GM19467 (cell line): ENCODE measurements around the gene GPAT2.
"Not testable (repeated sequence)": the region's sequence is repeated elsewhere in the genome, so short reads cannot be mapped to it uniquely, and the experiment has no call there.

Experiments used
- ATAC-seq: cut with Tn5 transposase; IDR thresholded peaks from one replicate; pipeline ENCODE4 v1.9.1; 2021; ENCODE audit warnings: mild to moderate bottlenecking, moderate library complexity; ENCODE audit not compliant: unreplicated experiment

Gene GPAT2, protein sequence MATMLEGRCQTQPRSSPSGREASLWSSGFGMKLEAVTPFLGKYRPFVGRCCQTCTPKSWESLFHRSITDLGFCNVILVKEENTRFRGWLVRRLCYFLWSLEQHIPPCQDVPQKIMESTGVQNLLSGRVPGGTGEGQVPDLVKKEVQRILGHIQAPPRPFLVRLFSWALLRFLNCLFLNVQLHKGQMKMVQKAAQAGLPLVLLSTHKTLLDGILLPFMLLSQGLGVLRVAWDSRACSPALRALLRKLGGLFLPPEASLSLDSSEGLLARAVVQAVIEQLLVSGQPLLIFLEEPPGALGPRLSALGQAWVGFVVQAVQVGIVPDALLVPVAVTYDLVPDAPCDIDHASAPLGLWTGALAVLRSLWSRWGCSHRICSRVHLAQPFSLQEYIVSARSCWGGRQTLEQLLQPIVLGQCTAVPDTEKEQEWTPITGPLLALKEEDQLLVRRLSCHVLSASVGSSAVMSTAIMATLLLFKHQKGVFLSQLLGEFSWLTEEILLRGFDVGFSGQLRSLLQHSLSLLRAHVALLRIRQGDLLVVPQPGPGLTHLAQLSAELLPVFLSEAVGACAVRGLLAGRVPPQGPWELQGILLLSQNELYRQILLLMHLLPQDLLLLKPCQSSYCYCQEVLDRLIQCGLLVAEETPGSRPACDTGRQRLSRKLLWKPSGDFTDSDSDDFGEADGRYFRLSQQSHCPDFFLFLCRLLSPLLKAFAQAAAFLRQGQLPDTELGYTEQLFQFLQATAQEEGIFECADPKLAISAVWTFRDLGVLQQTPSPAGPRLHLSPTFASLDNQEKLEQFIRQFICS

DNA sequence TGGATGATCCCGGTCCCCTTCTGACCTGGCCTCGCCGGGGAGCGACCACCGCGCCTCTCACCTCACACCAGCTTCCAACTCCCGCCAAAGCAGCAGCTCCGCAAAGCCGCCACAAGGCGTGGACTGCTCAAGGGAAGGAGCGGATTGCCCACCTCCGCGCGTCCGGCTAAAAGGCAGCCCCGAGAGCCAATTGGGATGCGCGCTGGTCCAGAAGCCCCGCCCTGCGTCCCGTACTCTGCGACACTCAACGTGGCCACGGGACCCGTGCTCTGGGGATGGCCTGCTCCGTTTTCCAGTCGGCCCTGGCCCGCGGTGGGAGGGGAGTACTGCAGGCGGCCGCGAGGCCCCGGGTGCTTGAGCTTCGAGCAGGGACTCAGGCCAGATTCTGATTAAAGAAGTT, at the start of gene GPAT2:
Gene GPAT2 (minus strand): TSS at position 125 of the 400 bp plus-strand sequence. CDS start 2,557 bp downstream, outside the sequence.
- ATAC-seq: not testable (repeated sequence)

DNA sequence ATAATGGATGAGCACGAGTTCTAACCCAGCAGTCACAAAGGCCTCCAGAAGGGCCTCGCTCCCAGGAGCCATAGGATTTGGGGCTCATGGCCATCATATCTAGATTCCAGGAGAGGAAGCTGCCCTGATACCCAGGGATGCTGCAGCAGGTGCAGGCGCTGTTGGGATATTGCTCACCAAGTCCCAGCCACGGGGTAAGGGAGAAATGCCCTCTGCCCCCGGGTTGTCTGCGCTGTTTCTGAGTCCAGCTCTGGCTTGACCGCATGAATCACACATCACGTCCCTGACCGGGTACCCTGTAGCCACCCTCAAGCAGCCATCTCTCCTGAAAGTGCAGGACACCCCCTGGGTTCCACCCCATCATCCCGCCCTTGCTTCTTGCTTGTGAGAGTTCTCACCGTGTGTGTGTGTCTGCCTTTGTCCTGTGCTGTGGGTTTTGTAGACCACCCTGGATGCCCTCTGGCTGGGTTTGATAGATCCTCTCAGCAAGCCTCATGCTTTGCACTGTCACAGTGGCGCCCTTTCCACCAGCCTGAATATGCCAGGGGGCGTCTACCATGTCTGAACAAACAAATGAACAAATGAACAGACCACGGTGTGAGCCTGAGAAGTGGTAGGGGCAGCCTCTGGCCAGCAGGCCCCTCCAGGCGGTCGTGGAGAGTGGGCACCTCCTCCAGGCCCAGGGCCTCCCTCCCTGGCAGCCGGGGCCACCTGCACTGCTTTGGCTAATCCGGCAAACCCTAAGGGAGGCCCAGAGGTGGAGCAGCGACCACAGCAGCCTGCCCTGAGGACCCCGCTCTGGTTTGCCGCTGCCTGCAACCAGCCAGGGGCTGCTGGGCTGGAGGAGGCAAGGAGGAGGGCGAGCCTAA, 49.5 kb upstream of the GPAT2 start:
- ATAC-seq: no peak

DNA sequence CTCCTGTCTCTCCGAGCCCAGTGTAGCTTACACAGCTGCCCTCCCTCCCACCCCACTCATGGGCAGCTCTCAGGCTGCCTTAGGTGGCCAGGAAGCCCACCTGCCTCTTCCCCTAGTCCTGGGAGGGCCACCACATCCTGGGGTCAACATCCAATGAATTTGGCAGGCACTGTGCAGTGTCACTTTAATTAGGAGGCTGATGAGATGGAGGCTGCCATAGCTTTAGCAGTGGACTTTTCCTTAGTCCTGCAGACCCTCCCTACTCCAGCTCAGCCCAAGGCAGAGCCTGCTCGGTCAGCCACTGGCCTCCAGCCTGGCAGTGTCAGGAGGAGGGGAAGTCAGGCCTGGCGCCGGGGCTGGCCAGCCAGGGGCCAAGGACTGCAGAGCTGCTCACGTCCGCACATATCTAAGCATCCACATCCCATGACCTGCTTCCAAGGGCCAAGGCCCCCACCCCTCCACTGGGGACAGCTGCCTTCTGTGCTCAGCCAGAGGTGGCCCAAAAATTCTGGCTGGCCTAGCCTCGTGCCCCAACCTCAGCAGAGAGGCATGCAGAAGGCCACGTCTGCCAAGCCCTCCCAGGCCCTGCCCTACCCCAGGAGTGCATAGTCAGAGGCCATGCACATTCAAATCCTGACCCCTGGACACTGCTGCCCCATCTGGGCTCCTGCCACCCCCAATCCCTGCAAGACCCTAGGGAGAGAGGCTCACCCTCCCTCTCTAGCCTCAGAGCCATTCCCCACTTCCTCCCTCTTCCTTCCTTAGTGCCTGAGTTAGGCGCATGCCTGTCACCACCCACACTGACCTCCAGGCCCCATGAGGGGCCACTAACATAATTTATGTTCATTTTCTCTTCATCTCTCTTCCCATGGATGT, 48.6 kb upstream of the GPAT2 start:
- ATAC-seq: no peak

DNA sequence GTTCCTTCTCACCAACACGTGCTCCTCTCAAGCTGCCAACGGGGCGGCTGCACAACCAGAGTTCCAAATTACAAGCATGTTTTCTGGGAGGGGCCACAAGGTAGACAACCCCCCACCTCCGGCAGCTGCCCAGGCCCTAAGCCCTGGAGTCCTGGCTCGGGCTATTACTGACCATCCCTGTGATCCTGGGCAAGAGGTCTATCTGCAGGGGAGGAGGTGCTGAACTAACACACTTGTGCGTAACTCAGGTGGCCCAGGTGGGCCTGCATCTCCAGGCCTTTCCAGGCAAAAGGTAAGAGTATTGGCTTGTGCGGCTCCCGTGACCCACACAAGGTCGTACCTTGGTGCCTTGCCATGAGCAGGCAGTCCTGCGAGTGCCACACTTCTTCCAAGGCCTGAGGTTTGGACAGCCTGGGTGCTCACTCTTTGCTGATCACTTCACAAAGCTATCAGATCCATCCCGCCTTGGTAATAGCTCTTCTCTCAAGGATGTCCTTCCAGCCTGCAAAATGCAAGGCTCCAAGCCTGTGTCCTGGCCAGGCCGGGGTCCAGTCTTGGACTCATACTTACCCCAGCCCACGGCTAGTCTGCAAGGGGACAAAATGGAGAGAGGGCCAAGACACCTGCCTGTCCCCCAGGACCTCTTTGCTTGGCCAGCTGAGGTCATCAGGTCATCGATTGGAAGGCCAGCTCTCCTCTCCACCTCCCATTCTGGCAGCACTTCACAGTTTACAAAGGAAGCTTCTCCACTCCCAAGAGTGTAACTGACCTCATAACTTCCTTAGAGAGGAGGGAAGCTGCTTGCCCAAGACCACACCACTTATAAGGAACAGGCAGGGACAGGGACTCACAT, 47.7 kb upstream of the GPAT2 start:
- ATAC-seq: no peak

DNA sequence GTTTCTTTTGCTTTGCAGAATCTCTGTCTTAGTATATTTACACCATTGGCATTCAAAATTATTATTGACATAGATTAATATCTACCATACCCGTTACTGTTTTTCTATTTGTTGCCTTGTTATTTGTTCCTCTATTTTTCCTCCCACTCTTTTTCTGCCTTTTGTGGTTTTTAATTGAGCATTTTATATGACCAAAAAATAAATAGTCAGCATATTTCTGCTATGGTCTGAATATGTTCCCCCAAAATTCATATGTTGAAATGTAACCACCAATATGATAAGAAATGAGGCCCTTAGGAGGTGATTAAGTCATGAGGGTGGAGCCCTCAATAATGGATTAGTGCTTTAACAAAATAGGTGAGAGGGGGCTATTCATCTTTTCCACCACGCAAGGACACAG, 46.3 kb upstream of the GPAT2 start:
- no peak for ATAC-seq

DNA sequence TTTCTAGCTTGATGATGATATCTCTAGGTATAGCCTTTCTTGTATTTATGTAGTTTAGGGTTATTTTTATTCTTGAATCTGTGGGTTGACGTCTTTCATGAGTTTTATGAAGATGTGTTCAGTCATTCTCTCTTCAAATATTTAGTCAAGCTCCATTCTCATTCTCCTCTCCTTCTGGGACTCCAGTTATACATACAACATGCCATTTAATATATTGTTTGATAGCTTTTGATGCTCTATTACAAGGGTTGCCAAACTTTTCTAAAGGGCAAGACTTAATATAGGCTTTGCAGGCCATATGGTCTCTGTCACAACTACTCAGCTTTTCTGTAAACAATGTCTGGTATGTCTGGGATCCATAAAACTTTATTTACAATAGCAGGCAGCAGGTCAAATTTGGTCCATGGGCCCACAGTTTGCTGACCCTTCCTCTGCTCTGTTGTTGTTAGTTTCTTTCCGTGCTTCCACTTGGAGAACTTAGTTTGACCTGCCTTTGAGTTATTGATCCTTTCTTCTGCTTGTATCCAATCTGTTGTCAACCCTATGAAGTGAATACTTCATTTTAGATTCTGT, 40.6 kb upstream of the GPAT2 start:
- no peak for ATAC-seq

DNA sequence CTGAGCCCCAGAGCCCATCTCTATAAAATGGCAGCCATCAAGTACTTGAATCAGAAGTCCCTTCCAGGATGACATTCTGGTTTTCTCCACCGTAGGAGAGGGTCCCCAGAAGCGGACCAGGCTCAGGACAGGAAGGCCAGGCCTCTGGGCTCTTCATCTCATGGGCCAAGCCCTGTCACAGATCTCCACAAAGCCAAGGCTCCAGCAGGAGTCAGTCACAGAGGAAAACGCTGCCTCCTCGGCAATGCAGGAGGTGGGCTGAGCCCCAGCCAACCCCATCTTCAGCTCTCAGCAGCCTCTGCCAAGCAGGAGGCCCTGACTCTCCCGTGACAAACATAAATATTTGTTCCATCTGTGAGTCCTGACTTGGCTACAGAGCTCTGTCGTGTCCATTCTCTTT, 39.4 kb upstream of the GPAT2 start:
- no peak for ATAC-seq

DNA sequence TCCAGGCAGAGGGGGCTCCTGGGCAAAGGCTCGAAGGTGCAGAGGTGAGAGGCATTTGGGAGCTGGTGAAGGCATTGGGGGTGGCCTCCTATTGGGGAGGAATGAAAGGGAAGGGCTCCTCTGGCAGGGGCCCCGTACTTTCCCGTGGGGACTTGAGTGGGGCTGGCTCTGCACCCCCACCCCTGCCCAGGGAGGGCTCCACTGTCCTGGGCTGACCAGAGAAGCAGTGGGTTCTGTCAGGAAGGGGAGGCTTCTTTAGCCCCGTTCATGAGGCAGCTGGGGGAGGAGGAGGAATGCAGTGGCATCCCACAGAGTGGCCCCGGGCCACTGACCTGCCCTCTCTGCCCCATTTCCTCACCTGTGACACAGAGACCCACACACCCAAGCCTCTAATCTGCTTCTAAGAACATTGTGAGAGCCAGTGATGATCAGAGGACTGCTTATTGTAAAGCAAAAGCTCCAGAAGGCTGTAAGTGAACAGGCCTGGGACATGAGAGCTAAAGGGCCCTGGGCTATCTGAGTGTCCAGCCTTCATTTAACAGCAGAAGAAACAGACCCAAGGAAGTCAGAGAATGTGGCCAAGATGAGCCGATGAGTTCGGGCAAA, 38.6 kb upstream of the GPAT2 start:
- ATAC-seq: no peak

DNA sequence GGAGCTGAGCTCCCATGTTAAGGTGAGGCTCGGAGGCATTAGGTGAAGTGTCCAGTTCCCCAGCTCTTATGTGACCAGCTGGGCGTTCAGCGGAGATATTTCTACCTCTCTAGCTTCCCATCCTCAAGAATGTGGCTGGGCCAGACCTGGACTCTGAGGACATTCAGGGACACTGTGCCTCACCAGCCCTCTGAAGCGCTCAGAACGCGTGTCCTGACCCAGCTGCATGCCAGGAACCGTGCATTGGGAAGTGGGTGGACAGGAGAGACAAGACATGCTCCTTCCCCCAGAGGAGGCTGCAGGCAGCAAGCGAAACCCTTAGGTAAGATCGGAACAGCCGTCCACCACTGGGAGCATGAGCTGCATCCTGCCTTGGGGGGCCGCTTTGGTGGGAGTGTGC, 38.0 kb upstream of the GPAT2 start:
- ATAC-seq: no peak

DNA sequence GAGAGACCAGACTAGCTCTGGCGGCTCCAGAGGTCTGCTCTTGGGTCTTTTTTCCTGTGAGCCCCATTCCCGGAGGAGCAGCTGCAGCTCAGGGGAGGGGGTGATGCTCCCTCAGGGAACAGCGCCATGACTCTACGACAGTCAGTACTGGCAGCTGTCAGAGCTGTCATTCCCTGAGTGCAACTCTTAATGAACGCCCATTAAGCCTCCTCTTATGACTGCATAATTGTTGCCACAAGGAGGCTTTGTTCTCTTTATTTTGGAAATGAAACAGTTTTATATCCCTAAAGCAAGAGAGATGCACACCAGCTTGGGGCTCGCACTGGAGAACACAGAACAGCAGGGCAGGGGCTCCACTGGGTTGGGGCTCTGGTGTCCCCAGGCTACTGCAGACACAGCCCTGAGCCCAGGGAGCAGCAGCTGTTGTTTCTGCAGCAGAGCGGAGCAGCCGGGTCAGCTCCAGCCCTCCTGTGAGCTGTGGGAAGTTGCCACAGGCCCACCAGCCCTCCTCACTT, 37.3 kb upstream of the GPAT2 start:
- ATAC-seq: not testable (repeated sequence)

DNA sequence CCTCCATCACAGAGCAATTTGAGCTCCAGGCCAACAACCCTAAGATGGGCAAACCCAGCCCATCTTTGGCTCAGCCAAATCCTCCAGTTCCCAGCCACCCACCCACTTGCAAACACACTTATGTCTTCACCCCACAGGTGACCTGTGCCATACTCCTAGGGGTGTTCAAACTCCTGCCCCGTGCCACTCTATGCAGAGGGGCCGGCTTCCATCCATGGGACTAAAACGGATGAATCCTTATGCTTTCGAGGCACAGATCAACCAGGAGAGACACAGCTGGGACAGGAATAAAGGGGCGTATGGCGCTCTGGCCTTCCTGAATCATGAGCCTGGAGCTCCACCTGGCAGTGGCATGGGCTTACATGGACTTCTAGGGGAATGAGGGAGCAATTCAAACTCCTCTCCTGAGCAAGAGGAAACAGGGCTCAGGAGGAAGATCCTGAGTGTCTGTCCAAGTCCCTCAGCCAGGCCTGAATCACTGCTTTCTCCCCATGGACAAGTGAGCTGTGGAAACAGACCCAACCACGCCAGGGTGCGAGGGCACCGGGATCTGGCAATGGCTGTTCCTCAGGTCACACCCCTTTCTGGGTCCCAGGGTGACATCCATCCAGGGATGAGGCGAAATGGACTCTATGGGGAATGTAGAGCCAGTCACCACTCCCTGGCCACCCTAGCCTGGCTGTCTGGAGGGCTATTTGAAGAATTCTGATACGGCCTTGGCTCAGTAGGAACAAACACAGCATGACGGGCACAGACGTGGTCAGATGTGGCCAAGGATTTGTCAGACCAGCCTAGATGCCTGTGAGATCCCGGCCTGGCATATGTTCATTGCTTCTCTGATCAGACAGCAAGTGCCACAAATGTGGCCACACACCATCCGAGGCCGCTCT, 36.6 kb upstream of the GPAT2 start:
- ATAC-seq: not testable (repeated sequence)

DNA sequence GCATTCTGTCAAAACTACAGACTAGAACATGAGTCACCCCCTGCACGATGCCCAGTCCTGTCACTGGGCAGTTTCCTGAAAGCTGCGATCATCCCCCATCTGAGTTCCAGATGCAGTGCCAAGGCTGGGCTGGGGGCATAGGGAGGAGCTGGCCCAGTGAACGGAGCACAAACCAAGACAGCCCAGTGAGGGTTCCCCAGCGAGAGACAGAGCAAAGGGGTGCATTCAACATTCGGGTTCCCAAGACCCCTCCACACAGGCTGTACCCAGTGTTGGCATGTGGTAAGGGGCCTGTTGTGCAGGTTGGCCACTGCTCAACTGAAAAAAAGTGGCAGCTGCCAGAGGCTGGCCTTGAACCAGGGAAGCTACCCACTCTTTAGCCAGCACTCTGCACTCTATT, 35.6 kb upstream of the GPAT2 start:
- ATAC-seq: not testable (repeated sequence)

DNA sequence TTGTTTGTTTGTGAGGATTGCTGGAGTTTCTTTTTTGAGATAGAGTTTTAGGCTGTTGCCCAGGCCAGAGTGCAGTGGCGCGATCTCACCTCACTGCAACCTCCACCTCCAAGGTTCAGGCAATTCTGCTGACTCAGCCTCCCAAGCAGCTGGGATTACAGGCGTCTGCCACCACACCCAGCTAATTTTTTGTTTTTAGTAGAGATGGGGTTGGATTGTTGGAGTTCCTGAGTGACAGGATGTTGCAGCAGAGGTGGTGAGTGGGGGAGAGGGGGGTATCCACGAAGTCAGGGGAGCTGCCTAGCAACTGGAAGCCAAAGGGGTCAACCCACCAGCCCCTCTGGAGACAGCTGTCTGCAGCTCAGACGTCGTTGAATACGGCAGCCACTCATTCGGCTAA, 35.2 kb upstream of the GPAT2 start:
- ATAC-seq: not testable (repeated sequence)

DNA sequence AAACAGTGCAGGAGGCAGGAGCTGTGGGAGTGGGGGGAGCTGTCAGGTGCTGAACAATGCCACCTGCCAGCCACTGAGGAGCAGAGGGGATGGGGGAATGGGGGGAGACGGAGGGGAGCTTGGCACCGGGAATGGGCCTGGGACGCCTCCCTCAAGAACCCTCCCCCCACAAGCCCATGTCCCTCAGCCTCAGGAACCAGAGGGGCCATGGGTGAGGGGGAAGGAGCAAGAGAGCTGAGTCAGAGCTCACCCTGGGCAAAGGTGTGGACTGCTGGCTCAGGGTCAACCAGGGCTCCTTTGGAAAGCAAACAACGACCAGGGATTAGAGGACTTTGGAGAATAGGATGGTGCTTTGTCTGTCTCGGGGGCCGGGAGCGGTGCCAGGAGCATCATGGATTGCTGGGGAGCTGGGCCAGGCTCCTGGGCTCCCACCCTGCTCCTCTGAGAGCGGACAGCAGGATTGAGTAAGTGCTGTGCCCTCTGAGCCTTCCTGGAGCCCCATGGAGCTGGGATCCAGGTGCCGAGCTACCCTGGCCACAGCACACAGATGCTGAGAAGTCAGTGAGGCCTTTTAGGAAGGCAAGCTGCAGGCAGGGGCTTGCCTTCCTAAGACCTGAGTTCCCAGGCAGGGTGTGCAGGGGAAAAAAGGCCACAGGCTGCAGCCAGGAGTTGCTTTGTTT, 33.3 kb upstream of the GPAT2 start:
- ATAC-seq: not testable (repeated sequence)

DNA sequence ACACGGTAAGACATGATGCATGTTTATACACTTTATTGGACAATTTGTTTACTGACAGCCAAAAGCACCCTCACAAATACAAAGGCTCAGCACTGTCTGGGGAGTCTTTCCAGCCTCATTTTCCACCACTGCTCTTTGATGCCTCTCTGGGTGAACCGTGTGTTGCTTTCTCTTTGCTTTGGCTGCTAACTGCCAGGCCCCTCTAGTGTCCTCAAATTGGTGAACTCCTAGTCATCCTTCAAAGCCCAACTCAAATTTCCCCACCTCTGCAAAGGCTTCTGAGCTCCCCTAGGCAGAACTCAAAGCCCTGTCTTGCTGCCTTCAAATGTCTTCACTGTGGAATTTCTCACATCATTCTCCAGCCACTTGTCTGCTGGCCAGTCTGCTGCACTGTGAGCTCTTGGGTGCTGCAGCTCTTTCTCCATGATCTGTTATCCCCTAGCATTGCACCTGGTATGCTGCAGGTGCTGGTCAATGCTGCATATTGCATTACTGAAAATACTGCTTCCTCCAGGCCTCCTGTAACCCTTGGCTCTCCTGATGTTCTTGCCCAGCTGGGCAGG, 32.5 kb upstream of the GPAT2 start:
- ATAC-seq: not testable (repeated sequence)

DNA sequence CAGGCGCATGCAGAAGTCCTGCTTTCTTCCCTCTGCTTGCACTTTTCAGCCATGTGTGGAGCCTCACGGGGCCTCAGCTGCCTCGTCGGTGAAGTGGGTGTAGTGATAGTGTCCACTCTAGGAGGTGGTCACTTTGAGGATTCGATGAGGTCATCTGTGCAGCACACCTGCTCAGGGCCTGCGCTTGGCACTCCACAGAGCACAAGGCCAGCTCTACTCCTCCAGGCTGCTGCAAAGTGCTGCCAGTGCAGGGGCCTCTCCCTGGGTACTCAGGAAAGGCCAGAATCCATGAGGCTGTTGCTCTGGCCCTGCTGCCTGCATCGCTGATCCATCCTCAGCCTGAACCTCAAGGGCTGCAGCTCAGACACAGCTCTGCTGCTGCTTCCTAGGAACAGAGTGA, 31.8 kb upstream of the GPAT2 start:
- not testable (repeated sequence) for ATAC-seq
